GM15510 (cell line): ENCODE data around the gene PDE4B.

Source experiments
- POLR2A ChIP-seq: IDR thresholded peaks from 3 replicates; pipeline ENCODE4 v1.6.1; 2011; ENCODE audit warnings: borderline replicate concordance; ENCODE audit not compliant: insufficient read length; ENCODE audit errors: extremely low read depth

The PDE4B gene

GRCh38 chr1:65955071-65955470, 162.4 kb downstream of the PDE4B start:
- TF ChIP-seq POLR2A, result no peak

GRCh38 chr1:65955503-65955902, 162.8 kb downstream of the PDE4B start:
- TF ChIP-seq POLR2A, result no peak

GRCh38 chr1:65958561-65959350, 166.1 kb downstream of the PDE4B start:
- TF ChIP-seq POLR2A, result no peak

- no peak for TF ChIP-seq POLR2A
Measured at GRCh38 chr1:65959896-65960567, 167.3 kb downstream of the PDE4B start.

- TF ChIP-seq POLR2A, result no peak
Measured at GRCh38 chr1:65963156-65963888, 170.6 kb downstream of the PDE4B start.

GRCh38 chr1:65964123-65964522, 171.4 kb downstream of the PDE4B start:
- no peak for TF ChIP-seq POLR2A

- TF ChIP-seq POLR2A, result no peak
Measured at GRCh38 chr1:65965112-65965996, 172.7 kb downstream of the PDE4B start.

GRCh38 chr1:65971547-65971946, 178.9 kb downstream of the PDE4B start:
- no peak for TF ChIP-seq POLR2A

GRCh38 chr1:65975708-65976107, 183.0 kb downstream of the PDE4B start:
- TF ChIP-seq POLR2A, result no peak

- TF ChIP-seq POLR2A, result no peak
Measured at GRCh38 chr1:65979136-65980044, 186.7 kb downstream of the PDE4B start.

- TF ChIP-seq POLR2A, result no peak
Measured at GRCh38 chr1:65980237-65980636, 187.5 kb downstream of the PDE4B start.

GRCh38 chr1:65983500-65983899, 190.8 kb downstream of the PDE4B start:
- no peak for TF ChIP-seq POLR2A

GRCh38 chr1:65985393-65986066, 192.8 kb downstream of the PDE4B start:
- no peak for TF ChIP-seq POLR2A
